H1 (cell line): Measurements from ENCODE around the gene RHOBTB3. TPM values are rescaled to one million over a fixed set of nuclear protein-coding genes. Genes with fewer than 3 reads are reported as not detected.
A peak's percentile ranks its signal among the peaks of the same experiment; 100 is the strongest.

Experiments used
- CTCF ChIA-PET: fragments of 300-600 bp; sonication (Branson Sonifier 250); formaldehyde crosslinking; loops from one replicate; lab custom pipeline; 2021; ENCODE audit not compliant: partially characterized antibody; lab: Charles Lee
- POLR2A ChIA-PET: fragments of 300-600 bp; sonication (Branson Sonifier 250); formaldehyde crosslinking; loops from one replicate; lab custom pipeline; 2021; ENCODE audit warnings: inconsistent platforms; ENCODE audit not compliant: partially characterized antibody; lab: Charles Lee
- DNase-seq, 2 experiments: peaks; one replicate each; pipeline versions ENCODE4 v3.0.0 to v3.0.0-alpha.2; 2010 to 2022; ENCODE audit warnings: low spot score in 2 of 2, low read depth in 1 of 2, mixed read lengths in 1 of 2
- FAIRE-seq: peaks from 2 replicates; lab custom pipeline; 2011; peaks lifted over from hg19 to GRCh38; lab: Jason Lieb, UNC
- H2AFZ ChIP-seq: 2 replicates; pipeline ENCODE4 v1.8.1; 2012; ENCODE audit warnings: low read length, inconsistent platforms
- H2AK5ac ChIP-seq: 2 replicates; pipeline ENCODE4 v1.6.1; 2013; ENCODE audit warnings: low read depth, low read length
- H2BK120ac ChIP-seq: replicated peaks from 2 replicates; pipeline ENCODE3; 2013; ENCODE audit warnings: low read depth, low read length, inconsistent platforms
- H2BK12ac ChIP-seq: 2 replicates; pipeline ENCODE4 v1.6.1; 2013; ENCODE audit warnings: low read depth, low read length
- H2BK15ac ChIP-seq: 2 replicates; pipeline ENCODE4 v1.6.1; 2013; ENCODE audit warnings: low read length
- H2BK20ac ChIP-seq: 2 replicates; pipeline ENCODE4 v1.6.1; 2013; ENCODE audit warnings: low read length
- H2BK5ac ChIP-seq: 2 replicates; pipeline ENCODE4 v1.6.1; 2013; ENCODE audit warnings: low read depth, low read length
- H3K14ac ChIP-seq: 2 replicates; pipeline ENCODE4 v1.6.1; 2013; ENCODE audit warnings: inconsistent platforms; ENCODE audit not compliant: insufficient read length
- H3K18ac ChIP-seq: 2 replicates; pipeline ENCODE4 v1.6.1; 2013; ENCODE audit warnings: low read length; ENCODE audit errors: extremely low read depth
- H3K23ac ChIP-seq: 2 replicates; pipeline ENCODE4 v1.6.1; 2013; ENCODE audit warnings: inconsistent platforms; ENCODE audit not compliant: insufficient read length
- H3K23me2 ChIP-seq: 2 replicates; pipeline ENCODE4 v1.6.1; 2013; ENCODE audit warnings: low read depth, low read length
- H3K27ac ChIP-seq: 2 replicates; pipeline ENCODE4 v1.6.1; 2011; ENCODE audit warnings: low read depth, low read length, inconsistent platforms
- H3K27me3 ChIP-seq, 4 experiments: replicated peaks in 1 of 4; 1 replicate in 1 of 4; 2 replicates in 3 of 4; pipeline versions ENCODE4 v1.6.1 to v1.8.1; 2011 to 2013; ENCODE audit warnings: low read length in 3 of 4, mild to moderate bottlenecking in 3 of 4, inconsistent platforms in 2 of 4, mixed read lengths in 2 of 4, moderate library complexity in 1 of 4; ENCODE audit not compliant: control insufficient read depth in 3 of 4, insufficient read depth in 3 of 4; ENCODE audit errors: extremely low read depth in 1 of 4
- H3K36me3 ChIP-seq, 4 experiments: 2 replicates each; pipeline versions ENCODE4 v1.6.1 to v1.8.1; 2011 to 2013; ENCODE audit warnings: mild to moderate bottlenecking in 4 of 4, low read length in 3 of 4, moderate library complexity in 2 of 4, control low read depth in 1 of 4, inconsistent platforms in 1 of 4; ENCODE audit not compliant: insufficient read depth in 4 of 4, control insufficient read depth in 2 of 4
- H3K4ac ChIP-seq: replicated peaks from 2 replicates; pipeline ENCODE3; 2013; ENCODE audit warnings: low read length, low read depth, mixed read lengths, inconsistent platforms; ENCODE audit not compliant: insufficient read length
- H3K4me1 ChIP-seq, 4 experiments: replicated peaks in 1 of 4; 1 replicate in 1 of 4; 2 replicates in 3 of 4; pipeline versions ENCODE4 v1.6.1 to v1.8.1; 2011 to 2013; ENCODE audit warnings: low read length in 3 of 4, inconsistent platforms in 2 of 4, mixed read lengths in 1 of 4; ENCODE audit not compliant: insufficient read depth in 4 of 4, control insufficient read depth in 3 of 4
- H3K4me2 ChIP-seq, 2 experiments: 2 replicates each; pipeline versions ENCODE4 v1.6.1 to v1.8.1; 2011 to 2013; ENCODE audit warnings: low read depth in 2 of 2, low read length in 2 of 2, control low read depth in 1 of 2, inconsistent platforms in 1 of 2, mild to moderate bottlenecking in 1 of 2; ENCODE audit not compliant: insufficient read depth in 1 of 2
- H3K4me3 ChIP-seq, 4 experiments: fragments of 200-600, 300-600 bp in 1 of 4; sonication (generic), shearing (Covaris generic), sonication (Bioruptor Twin) in 1 of 4; 2 replicates each; pipeline versions ENCODE4 v1.5.1 to v1.8.1; 2011 to 2016; ENCODE audit warnings: low read length in 4 of 4, low read depth in 3 of 4, control low read depth in 2 of 4, inconsistent platforms in 2 of 4, mild to moderate bottlenecking in 2 of 4, mixed read lengths in 1 of 4, moderate library complexity in 1 of 4; ENCODE audit not compliant: insufficient read depth in 2 of 4; ENCODE audit errors: extremely low read depth in 1 of 4
- H3K56ac ChIP-seq: replicated peaks from 2 replicates; pipeline ENCODE3; 2013; ENCODE audit warnings: low read depth, mild to moderate bottlenecking, mixed read lengths, low read length, inconsistent platforms; ENCODE audit not compliant: insufficient read length
- H3K79me1 ChIP-seq: 2 replicates; pipeline ENCODE4 v1.6.1; 2013; ENCODE audit warnings: low read depth, low read length, control low read depth
- H3K79me2 ChIP-seq, 2 experiments: 2 replicates each; pipeline versions ENCODE4 v1.6.1 to v1.8.1; 2012 to 2013; ENCODE audit warnings: low read length in 2 of 2, mild to moderate bottlenecking in 2 of 2, inconsistent platforms in 1 of 2; ENCODE audit not compliant: insufficient read depth in 2 of 2, control insufficient read depth in 1 of 2
- H3K9ac ChIP-seq, 4 experiments: replicated peaks in 1 of 4; 1 replicate in 1 of 4; 2 replicates in 3 of 4; pipeline versions ENCODE4 v1.6.1 to v1.8.1; 2011 to 2013; ENCODE audit warnings: low read depth in 3 of 4, low read length in 3 of 4, control low read depth in 2 of 4, mild to moderate bottlenecking in 2 of 4, moderate library complexity in 2 of 4, inconsistent platforms in 1 of 4; ENCODE audit errors: extremely low read depth in 1 of 4
- H3K9me3 ChIP-seq, 2 experiments: 2 replicates each; pipeline versions ENCODE4 v1.6.1 to v1.8.1; 2012 to 2013; ENCODE audit warnings: mild to moderate bottlenecking in 2 of 2, moderate library complexity in 2 of 2, control low read depth in 1 of 2, inconsistent platforms in 1 of 2, low read depth in 1 of 2, low read length in 1 of 2, mixed read lengths in 1 of 2; ENCODE audit not compliant: insufficient read depth in 2 of 2
- H4K20me1 ChIP-seq, 2 experiments: replicated peaks in 1 of 2; 2 replicates each; pipeline versions ENCODE3 to v1.8.1; 2011 to 2013; ENCODE audit warnings: inconsistent platforms in 2 of 2, low read length in 2 of 2, mild to moderate bottlenecking in 1 of 2; ENCODE audit not compliant: insufficient read depth in 2 of 2, control insufficient read depth in 1 of 2
- H4K5ac ChIP-seq: 2 replicates; pipeline ENCODE4 v1.6.1; 2013; ENCODE audit warnings: low read length, low read depth, mixed read lengths, inconsistent platforms; ENCODE audit not compliant: insufficient read length
- H4K8ac ChIP-seq: 2 replicates; pipeline ENCODE4 v1.8.0; 2013; ENCODE audit warnings: mild to moderate bottlenecking, moderate library complexity, low read length, inconsistent platforms; ENCODE audit not compliant: insufficient read depth; ENCODE audit errors: extremely low read depth
- H4K91ac ChIP-seq: replicated peaks from 2 replicates; pipeline ENCODE3; 2013; ENCODE audit warnings: low read length, mixed read lengths, inconsistent platforms; ENCODE audit not compliant: insufficient read length
- GTF2F1 ChIP-seq: IDR thresholded peaks from 2 replicates; pipeline ENCODE4 v1.6.1; 2012; ENCODE audit warnings: low read depth, low read length, improper control_type of control experiment, borderline replicate concordance
- KDM4A ChIP-seq: IDR thresholded peaks from one replicate; pipeline ENCODE4 v1.7.1; 2012; ENCODE audit warnings: low read depth, mild to moderate bottlenecking, moderate library complexity, low read length, inconsistent platforms; ENCODE audit not compliant: severe bottlenecking
- POLR2AphosphoS5 ChIP-seq: IDR thresholded peaks from 2 replicates; pipeline ENCODE4 v1.6.1; 2011; ENCODE audit warnings: low read depth, low read length
- WGBS, 2 experiments: shearing (Covaris generic) in 1 of 2; methylation state at CpG; one replicate each; pipeline versions ENCODE4 v1.1.6 to v1.1.7; 2013 to 2015; ENCODE audit warnings: low lambda C conversion rate in 2 of 2, mixed read lengths in 2 of 2, inconsistent platforms in 1 of 2, low coverage in 1 of 2, missing lambda C conversion rate in 1 of 2; ENCODE audit not compliant: insufficient replicate concordance in 2 of 2, insufficient coverage in 1 of 2, insufficient read length in 1 of 2; ENCODE audit errors: extremely low coverage in 1 of 2, missing lambda C conversion rate in 1 of 2; 5-methylcytosine and 5-hydroxymethylcytosine counted together
- polyA plus RNA-seq, 7 experiments: library from polyadenylated mRNA; depleted of rRNA in 3 of 7; stranded (reverse) in 5 of 7; unstranded in 2 of 7; fragments of >200 nt in 5 of 7; fragments of 200-250 nt in 2 of 7; gene quantifications; 1 replicate in 5 of 7; 2 replicates in 1 of 7; 4 replicates in 1 of 7; pipeline versions ENCODE4 v1.2.1 to v1.2.3, GENCODE V29; 2011 to 2013; ENCODE audit warnings: missing spikeins in 2 of 7, mixed read lengths in 2 of 7
- total RNA-seq: library from RNA; stranded (reverse); fragmentation: NEBNext Ultra II Directional; extraction: Animal tissue kit (Norgen Biotek cat#: 25700); gene quantifications from 2 replicates; pipeline ENCODE4 v1.2.1, GENCODE V29; 2021

RHOBTB3 gene
- total and polyA plus RNA-seq, 2 of the 8 experiments (the other 6 are each of a cell fraction or from before 2014, with no cell fraction given): 8.2 to 17.5 TPM

DNA sequence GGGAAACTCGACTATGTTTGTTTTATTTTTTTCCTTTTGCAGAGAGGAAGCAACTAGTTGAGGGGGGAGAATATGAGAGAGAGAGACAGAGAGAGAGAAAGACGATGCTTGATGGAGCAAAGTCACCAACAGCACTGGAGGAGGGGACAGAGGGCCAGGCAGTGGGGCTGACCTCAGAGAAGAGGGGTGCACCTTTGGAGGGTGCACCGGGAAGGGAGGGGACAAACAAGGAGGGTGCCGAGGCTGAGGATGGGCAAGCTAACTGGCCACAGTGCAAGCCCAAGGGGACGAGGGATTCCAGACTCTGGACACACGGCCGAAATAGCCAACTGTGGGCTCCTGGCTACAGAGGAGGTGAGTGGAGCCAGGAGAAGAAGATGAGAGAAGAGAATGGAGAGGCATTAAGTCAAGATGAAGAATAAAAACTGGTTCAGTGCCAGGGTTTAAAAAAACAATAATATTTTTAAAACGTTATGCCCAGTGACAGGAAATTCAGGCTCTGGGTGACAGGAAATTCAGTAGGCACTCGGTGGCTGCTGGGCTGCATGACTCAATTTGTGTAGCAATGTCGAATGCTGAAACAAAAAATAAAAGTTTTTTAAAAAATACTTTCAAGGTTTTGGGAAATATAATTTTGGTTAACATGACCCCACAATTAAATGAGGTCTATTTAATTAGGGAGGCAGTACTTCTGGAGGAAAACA lies 104.7 kb downstream of the RHOBTB3 start:
- Histone ChIP-seq H4K20me1 (no peaks in the 10 kb centered on the region), H2BK20ac (no peak overlapping the region)
- TF ChIP-seq GTF2F1 (no peak), POLR2AphosphoS5 (no peak), KDM4A (no peak)
- TF ChIP-seq, all 59 proteins: peak for 0
- POLR2A ChIA-PET: interaction anchor here (0.9 to 2.4 kb wide), 3 partner anchors 9 to 28 kb away, joined by 3 to 22 read pairs (median 3); partner anchors contain the start of gene GLRX
- Histone ChIP-seq H2AFZ (peak overlapping the region; percentile 76), H3K79me1 (no peaks in the 10 kb centered on the region), H3K27ac (no peak overlapping the region), H3K9me3 (no peaks in the 10 kb centered on the region), H2BK15ac (no peak overlapping the region), H3K23me2 (0 out of 2 replicates have a peak, but pooled peaks cover 1% of the 10 kb centered on the region), H4K5ac (no peak overlapping the region), H3K4me2 (no peak overlapping the region), H3K4me1 (peaks cover 0 to 3% (median 0%) of the 10 kb centered on the region in 4 experiments; a peak in 2 of 7 replicates), H3K36me3 (no peaks in the 10 kb centered on the region), H3K27me3 (no peaks in the 10 kb centered on the region), H4K91ac (no peak overlapping the region), H3K18ac (no peak overlapping the region), H3K56ac (no peak overlapping the region), H3K23ac (no peak overlapping the region), H2BK120ac (no peak overlapping the region), H2AK5ac (no peak overlapping the region), H3K4me3 (no peak overlapping the region), H3K14ac (no peak overlapping the region), H4K8ac (no peak overlapping the region), H3K4ac (no peak overlapping the region), H3K9ac (no peak overlapping the region), H2BK12ac (0 out of 2 replicates have a peak overlapping the region, but pooled peaks have one; percentile 55), H3K79me2 (no peaks in the 10 kb centered on the region), H2BK5ac (no peak overlapping the region)
- CTCF ChIA-PET: interaction anchor here (0.7 to 3.9 kb wide), 11 partner anchors 10 to 501 kb away, joined by 3 to 24 read pairs (median 5); partner anchors contain the start of gene GLRX
- DNase-seq: no peak
- WGBS, 2 experiments: 77% methylated on average over 9 of the region's 10 CpGs; no CpG with 5 or more reads in 1 of the 2 experiments
- no peak for FAIRE-seq
